ENCODE results near the gene STPG1. TPM values are rescaled to one million over a fixed set of nuclear protein-coding genes. Genes with fewer than 3 reads are reported as not detected.

STPG1 gene
- total RNA-seq, 5 donors from 2014 or later (not counting 1 experiment from before 2014, with no cell fraction given), result 3.4 to 5.6 (median 5.4) TPM

DNA sequence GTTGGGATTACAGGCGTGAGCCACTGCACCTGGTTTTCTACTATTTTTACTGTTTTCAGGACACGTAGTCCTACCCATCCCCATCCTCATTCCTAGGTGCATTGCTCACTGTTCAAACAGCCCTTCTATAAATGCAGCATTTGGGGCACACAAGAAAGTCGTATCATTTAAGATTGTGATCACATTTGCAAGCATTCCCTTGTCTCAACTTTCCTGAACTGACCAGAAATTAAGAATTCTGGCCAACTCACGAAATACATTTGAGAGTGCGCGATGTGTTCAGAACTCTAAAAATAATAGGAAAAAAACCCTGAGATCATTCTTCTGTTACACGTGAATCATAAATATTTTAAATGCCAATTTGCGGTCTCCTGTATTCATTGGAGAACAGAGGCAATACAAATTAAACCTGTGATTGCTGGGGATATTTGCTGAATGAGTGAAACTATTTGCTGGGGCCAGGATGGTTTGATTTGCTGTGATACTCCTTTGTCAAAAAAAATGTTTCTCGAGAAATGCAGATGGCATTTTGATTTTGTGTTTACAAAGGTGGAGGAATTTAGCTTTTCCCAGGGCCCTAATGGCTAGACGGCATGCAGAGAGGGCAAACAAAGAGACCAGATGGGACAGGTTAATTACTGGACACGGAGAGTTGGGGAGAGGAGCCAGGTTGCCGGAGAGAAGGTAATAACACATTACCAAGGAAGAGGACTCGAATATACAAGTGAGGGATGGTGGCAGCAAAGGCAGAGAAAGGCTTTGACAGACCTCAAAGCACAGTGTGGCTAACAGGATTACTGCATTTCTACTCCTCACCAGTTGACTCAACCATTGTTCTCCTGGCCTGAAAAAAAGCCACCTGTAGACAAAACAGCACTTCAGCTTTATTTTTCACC is 38.4 kb downstream of the STPG1 start:
- WGBS (ENCODE audit: insufficient coverage), result 90% methylated on average over 9 of the region's 13 CpGs
- H3K27ac ChIP-seq (ENCODE audit: low read length), result no peak overlapping the region
- H3K27me3 ChIP-seq (replicated peaks in 1 of 2; ENCODE audit: control insufficient read depth in 2 of 2, extremely low read depth in 1 of 2, insufficient read depth in 2 of 2, low read length in 1 of 2), result no peaks in the 10 kb centered on the region
- DNase-seq, result no peak
- ChIA-PET CTCF (no interaction called here), POLR2A (no interaction called here)
- no peaks in the 10 kb centered on the region for H3K9me3 ChIP-seq
- Mint-ChIP-seq H3K27ac (no peak overlapping the region), H3K27me3 (no peaks in the 10 kb centered on the region), H3K4me3 (no peak overlapping the region), H3K36me3 (peaks cover 25% of the 10 kb centered on the region), H3K9me3 (no peaks in the 10 kb centered on the region), H3K4me1 (no peaks in the 10 kb centered on the region)
- no peak overlapping the region for H3K4me3 ChIP-seq (ENCODE audit: control insufficient read depth in 1 of 2, extremely low read depth in 1 of 2, low read length in 1 of 2)
- H3K4me1 ChIP-seq (ENCODE audit: control insufficient read depth in 1 of 2, extremely low read depth in 1 of 2, insufficient read depth in 2 of 2, low read length in 2 of 2), result no peaks in the 10 kb centered on the region
- H3K36me3 ChIP-seq (ENCODE audit: control insufficient read depth in 2 of 2, extremely low read depth in 1 of 2, insufficient read depth in 1 of 2, low read length in 1 of 2), result peaks cover 0 to 4% of the 10 kb centered on the region in 2 donors
- no peak for ATAC-seq (replicated peaks in 1 of 4)

DNA sequence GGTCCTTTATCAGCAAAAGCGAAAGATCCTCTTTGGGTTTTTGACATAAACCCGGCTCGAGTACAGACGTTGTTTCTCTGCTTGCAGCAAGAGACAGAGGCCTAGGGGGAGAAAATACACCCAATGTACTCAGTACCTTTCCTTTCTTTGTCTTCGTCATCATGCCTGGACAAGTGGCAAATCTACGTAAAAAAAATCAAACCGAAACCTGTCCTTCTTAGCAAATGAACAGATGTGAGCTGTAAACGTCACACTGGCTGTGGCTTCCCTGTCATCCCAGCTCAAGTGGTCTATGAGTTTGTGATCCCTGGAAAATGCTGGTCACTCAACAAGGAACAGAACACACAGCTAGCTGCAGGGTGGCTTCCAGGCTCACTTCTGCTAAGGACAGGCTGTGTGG is 39.9 kb downstream of the STPG1 start:
- peaks cover 17% of the 10 kb centered on the region for H3K36me3 Mint-ChIP-seq
- no peak overlapping the region for H3K27ac ChIP-seq (ENCODE audit: low read length)
- no peaks in the 10 kb centered on the region for H3K4me1 ChIP-seq (ENCODE audit: control insufficient read depth in 1 of 2, extremely low read depth in 1 of 2, insufficient read depth in 2 of 2, low read length in 2 of 2)
- WGBS (ENCODE audit: insufficient coverage), result 96% methylated on average over 3 of the region's 8 CpGs
- H3K4me3 ChIP-seq (ENCODE audit: control insufficient read depth in 1 of 2, extremely low read depth in 1 of 2, low read length in 1 of 2), result no peak overlapping the region
- H3K27me3 ChIP-seq (replicated peaks in 1 of 2; ENCODE audit: control insufficient read depth in 2 of 2, extremely low read depth in 1 of 2, insufficient read depth in 2 of 2, low read length in 1 of 2), result no peaks in the 10 kb centered on the region
- CTCF ChIA-PET, result interaction anchor here in 1 of 2 donors (0.5 kb wide), 1 partner anchor 764 kb away, joined by 4 read pairs; no protein-coding TSS in a partner anchor
- H3K27ac Mint-ChIP-seq, result no peak overlapping the region
- DNase-seq, result no peak
- no peaks in the 10 kb centered on the region for H3K27me3 Mint-ChIP-seq
- no peaks in the 10 kb centered on the region for H3K9me3 Mint-ChIP-seq
- no peaks in the 10 kb centered on the region for H3K9me3 ChIP-seq
- no peaks in the 10 kb centered on the region for H3K4me1 Mint-ChIP-seq
- peaks cover 3 to 4% of the 10 kb centered on the region in 2 donors for H3K36me3 ChIP-seq (ENCODE audit: control insufficient read depth in 2 of 2, extremely low read depth in 1 of 2, insufficient read depth in 1 of 2, low read length in 1 of 2)
- POLR2A ChIA-PET, result no interaction called here
- no peak for ATAC-seq (replicated peaks in 1 of 4)
- H3K4me3 Mint-ChIP-seq, result no peak overlapping the region

DNA sequence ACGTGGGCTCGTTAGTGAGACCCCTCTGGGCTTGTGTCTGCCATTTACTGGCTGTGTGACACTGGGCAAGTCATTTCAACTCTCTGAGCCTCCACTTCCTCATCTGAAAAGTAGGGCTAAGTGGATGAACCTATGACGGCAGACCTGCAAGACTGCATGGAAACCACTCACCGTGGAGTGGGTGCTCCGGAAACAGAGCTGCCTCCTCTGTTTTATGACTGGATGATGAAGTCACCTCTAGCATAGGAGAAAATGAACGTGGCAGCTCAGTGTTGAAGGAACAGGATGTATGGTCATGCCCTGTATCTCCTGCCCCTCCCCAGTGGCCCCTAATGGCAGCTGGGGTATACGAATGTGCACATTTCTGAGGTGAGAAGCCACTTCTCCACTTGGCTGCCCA is 40.5 kb downstream of the STPG1 start:
- Mint-ChIP-seq H3K9me3 (no peaks in the 10 kb centered on the region), H3K4me3 (no peak overlapping the region), H3K36me3 (peaks cover 16% of the 10 kb centered on the region), H3K27me3 (no peaks in the 10 kb centered on the region), H3K4me1 (no peaks in the 10 kb centered on the region), H3K27ac (no peak overlapping the region)
- Histone ChIP-seq H3K9me3 (no peaks in the 10 kb centered on the region), H3K4me1 (ENCODE audit: control insufficient read depth in 1 of 2, extremely low read depth in 1 of 2, insufficient read depth in 2 of 2, low read length in 2 of 2) (no peaks in the 10 kb centered on the region), H3K27me3 (replicated peaks in 1 of 2; ENCODE audit: control insufficient read depth in 2 of 2, extremely low read depth in 1 of 2, insufficient read depth in 2 of 2, low read length in 1 of 2) (no peaks in the 10 kb centered on the region), H3K4me3 (ENCODE audit: control insufficient read depth in 1 of 2, extremely low read depth in 1 of 2, low read length in 1 of 2) (no peak overlapping the region), H3K36me3 (ENCODE audit: control insufficient read depth in 2 of 2, extremely low read depth in 1 of 2, insufficient read depth in 1 of 2, low read length in 1 of 2) (peaks cover 3 to 4% of the 10 kb centered on the region in 2 donors), H3K27ac (ENCODE audit: low read length) (no peak overlapping the region)
- POLR2A ChIA-PET, result no interaction called here
- WGBS (ENCODE audit: insufficient coverage), result 61% methylated on average over 4 of the region's 7 CpGs
- ATAC-seq (replicated peaks in 1 of 4), result peak in 1 of 4 experiments; percentile 23
- DNase-seq, result no peak
- CTCF ChIA-PET, result no interaction called here

DNA sequence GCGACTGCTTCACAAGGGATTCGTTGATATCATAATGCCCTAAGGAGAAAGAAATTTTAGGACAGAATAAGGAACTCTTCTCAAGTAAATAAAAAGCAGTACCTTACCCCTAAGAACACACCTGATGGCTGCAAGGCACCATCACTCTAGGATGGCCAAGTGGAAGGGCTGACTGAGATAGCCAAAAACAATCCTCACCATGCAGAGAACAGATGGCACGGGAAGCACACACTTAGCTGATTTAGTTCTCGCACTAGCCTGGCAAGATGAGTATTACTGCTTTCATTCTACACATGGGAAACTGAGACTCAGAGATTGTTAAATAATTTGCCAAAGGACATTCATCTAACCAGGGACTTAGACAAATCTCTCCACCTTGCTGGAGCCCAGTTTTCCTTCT is 43.8 kb downstream of the STPG1 start:
- Mint-ChIP-seq H3K27me3 (no peaks in the 10 kb centered on the region), H3K9me3 (no peaks in the 10 kb centered on the region), H3K36me3 (peaks cover 10% of the 10 kb centered on the region), H3K4me1 (peaks cover 0 to 6% (median 5%) of the 10 kb centered on the region in 3 donors), H3K27ac (no peak overlapping the region), H3K4me3 (no peak overlapping the region)
- ChIA-PET CTCF (no interaction called here), POLR2A (no interaction called here)
- no peak overlapping the region for H3K4me3 ChIP-seq (ENCODE audit: control insufficient read depth in 1 of 2, extremely low read depth in 1 of 2, low read length in 1 of 2)
- no peaks in the 10 kb centered on the region for H3K9me3 ChIP-seq
- ATAC-seq (replicated peaks in 1 of 4), result no peak
- no peak overlapping the region for H3K27ac ChIP-seq (ENCODE audit: low read length)
- no peaks in the 10 kb centered on the region for H3K27me3 ChIP-seq (replicated peaks in 1 of 2; ENCODE audit: control insufficient read depth in 2 of 2, extremely low read depth in 1 of 2, insufficient read depth in 2 of 2, low read length in 1 of 2)
- no CpG with 5 or more reads among the region's 4 CpGs for WGBS (ENCODE audit: insufficient coverage)
- peaks cover 3 to 8% of the 10 kb centered on the region in 2 donors for H3K36me3 ChIP-seq (ENCODE audit: control insufficient read depth in 2 of 2, extremely low read depth in 1 of 2, insufficient read depth in 1 of 2, low read length in 1 of 2)
- DNase-seq, result no peak
- no peaks in the 10 kb centered on the region for H3K4me1 ChIP-seq (ENCODE audit: control insufficient read depth in 1 of 2, extremely low read depth in 1 of 2, insufficient read depth in 2 of 2, low read length in 2 of 2)

DNA sequence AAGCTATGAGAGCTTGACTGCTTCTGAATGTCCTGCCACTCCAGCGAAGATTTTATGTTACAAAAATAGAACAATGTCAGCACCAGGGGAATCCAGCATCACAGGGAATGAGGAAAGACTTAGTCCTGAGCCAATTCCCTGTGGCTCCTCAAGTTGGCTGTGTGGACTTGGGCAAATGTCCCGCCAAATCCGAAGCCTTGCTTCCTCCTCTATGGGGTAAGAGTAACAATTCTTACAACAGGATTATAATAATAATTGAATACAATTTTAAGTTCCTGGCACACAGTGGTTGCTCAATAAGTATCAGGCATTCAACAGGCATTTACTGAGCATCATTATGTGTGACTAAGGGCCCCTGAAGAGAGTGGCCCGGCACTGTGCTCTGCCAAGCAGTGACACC is 44.4 kb downstream of the STPG1 start:
- H3K36me3 Mint-ChIP-seq, result peaks cover 10% of the 10 kb centered on the region
- H3K9me3 Mint-ChIP-seq, result no peaks in the 10 kb centered on the region
- Histone ChIP-seq H3K9me3 (no peaks in the 10 kb centered on the region), H3K4me1 (ENCODE audit: control insufficient read depth in 1 of 2, extremely low read depth in 1 of 2, insufficient read depth in 2 of 2, low read length in 2 of 2) (no peaks in the 10 kb centered on the region), H3K27ac (ENCODE audit: low read length) (no peak overlapping the region), H3K27me3 (replicated peaks in 1 of 2; ENCODE audit: control insufficient read depth in 2 of 2, extremely low read depth in 1 of 2, insufficient read depth in 2 of 2, low read length in 1 of 2) (no peaks in the 10 kb centered on the region), H3K36me3 (ENCODE audit: control insufficient read depth in 2 of 2, extremely low read depth in 1 of 2, insufficient read depth in 1 of 2, low read length in 1 of 2) (peaks cover 3 to 8% of the 10 kb centered on the region in 2 donors), H3K4me3 (ENCODE audit: control insufficient read depth in 1 of 2, extremely low read depth in 1 of 2, low read length in 1 of 2) (no peak overlapping the region)
- H3K4me1 Mint-ChIP-seq, result peaks cover 0 to 7% (median 5%) of the 10 kb centered on the region in 3 donors
- ChIA-PET POLR2A (interaction anchor here (0.6 to 0.7 kb wide), 2 partner anchors 151 to 1584 kb away, joined by 3 to 7 read pairs; no protein-coding TSS in a partner anchor), CTCF (no interaction called here)
- H3K4me3 Mint-ChIP-seq, result no peak overlapping the region
- 94% methylated on average over 2 of the region's 4 CpGs for WGBS (ENCODE audit: insufficient coverage)
- H3K27me3 Mint-ChIP-seq, result no peaks in the 10 kb centered on the region
- DNase-seq, result no peak
- ATAC-seq (replicated peaks in 1 of 4), result no peak
- H3K27ac Mint-ChIP-seq, result no peak overlapping the region

DNA sequence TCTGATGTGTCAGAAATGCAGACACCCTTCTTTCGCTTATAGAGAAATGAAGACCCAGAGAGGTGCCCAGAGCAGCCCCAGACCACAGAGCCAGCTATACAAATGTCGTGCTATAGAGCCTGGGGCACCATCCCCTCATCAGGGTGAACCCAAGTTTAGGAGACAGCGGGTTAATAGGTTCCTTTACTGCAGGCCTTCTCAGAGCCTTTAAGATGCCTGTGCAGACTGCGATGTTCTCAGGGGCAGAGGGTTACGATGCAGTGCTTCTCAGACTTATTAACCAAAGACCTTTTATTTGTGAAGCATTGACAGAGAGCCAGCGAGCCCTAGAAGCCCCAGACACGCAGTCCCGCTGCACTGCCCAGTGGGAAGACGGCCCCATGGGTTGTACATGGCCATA is 46.9 kb downstream of the STPG1 start:
- peaks cover 0 to 7% (median 5%) of the 10 kb centered on the region in 3 donors for H3K4me1 Mint-ChIP-seq
- no peaks in the 10 kb centered on the region for H3K27me3 ChIP-seq (replicated peaks in 1 of 2; ENCODE audit: control insufficient read depth in 2 of 2, extremely low read depth in 1 of 2, insufficient read depth in 2 of 2, low read length in 1 of 2)
- H3K4me3 ChIP-seq (ENCODE audit: control insufficient read depth in 1 of 2, extremely low read depth in 1 of 2, low read length in 1 of 2), result no peak overlapping the region
- ATAC-seq (replicated peaks in 1 of 4) (no peak), DNase-seq (no peak)
- no peaks in the 10 kb centered on the region for H3K27me3 Mint-ChIP-seq
- no peaks in the 10 kb centered on the region for H3K4me1 ChIP-seq (ENCODE audit: control insufficient read depth in 1 of 2, extremely low read depth in 1 of 2, insufficient read depth in 2 of 2, low read length in 2 of 2)
- ChIA-PET CTCF (no interaction called here), POLR2A (no interaction called here)
- H3K4me3 Mint-ChIP-seq, result no peak overlapping the region
- peaks cover 13% of the 10 kb centered on the region for H3K36me3 Mint-ChIP-seq
- peaks cover 6 to 8% of the 10 kb centered on the region in 2 donors for H3K36me3 ChIP-seq (ENCODE audit: control insufficient read depth in 2 of 2, extremely low read depth in 1 of 2, insufficient read depth in 1 of 2, low read length in 1 of 2)
- H3K27ac ChIP-seq (ENCODE audit: low read length), result no peak overlapping the region
- no peaks in the 10 kb centered on the region for H3K9me3 Mint-ChIP-seq
- H3K27ac Mint-ChIP-seq, result no peak overlapping the region
- H3K9me3 ChIP-seq, result no peaks in the 10 kb centered on the region
- WGBS (ENCODE audit: insufficient coverage), result 95% methylated on average over 9 of the region's 9 CpGs

Measured in T-cell (primary cell).